Measurements from ENCODE around the gene BHLHE41. TPM values are rescaled to one million over a fixed set of nuclear protein-coding genes. Genes with fewer than 3 reads are reported as not detected.
A peak's percentile ranks its signal among the peaks of the same experiment; 100 is the strongest.

BHLHE41 gene
- total RNA-seq, 3 donors from 2014 or later: 0.05 to 0.28 TPM; not detected in 1

- Mint-ChIP-seq H3K4me1 (ENCODE audit: low read depth) (peaks cover 29% of the 10 kb centered on the region), H3K27me3 (ENCODE audit: low read depth) (peaks cover 82% of the 10 kb centered on the region), H3K36me3 (ENCODE audit: insufficient read depth) (no peaks in the 10 kb centered on the region), H3K4me3 (peak overlapping the region; percentile 76), H3K9me3 (no peaks in the 10 kb centered on the region)
- DNase-seq: peak; percentile 11
- ATAC-seq: peak; percentile 29 to 49
Measured at GRCh38 chr12:26125400-26126339, 833 bp upstream of the BHLHE41 start.

- no peaks in the 10 kb centered on the region for H3K36me3 Mint-ChIP-seq (ENCODE audit: insufficient read depth)
- H3K4me1 Mint-ChIP-seq (ENCODE audit: low read depth): peaks cover 29% of the 10 kb centered on the region
- DNase-seq (no peak), ATAC-seq (no peak)
- H3K27me3 Mint-ChIP-seq (ENCODE audit: low read depth): peaks cover 77% of the 10 kb centered on the region
- H3K9me3 Mint-ChIP-seq: no peaks in the 10 kb centered on the region
- H3K4me3 Mint-ChIP-seq: peak overlapping the region; percentile 80
Measured at GRCh38 chr12:26123482-26123980, 1.3 kb downstream of the BHLHE41 start.

- Mint-ChIP-seq H3K9me3 (no peaks in the 10 kb centered on the region), H3K4me3 (peak overlapping the region; percentile 80), H3K36me3 (ENCODE audit: insufficient read depth) (no peaks in the 10 kb centered on the region), H3K27me3 (ENCODE audit: low read depth) (peaks cover 75% of the 10 kb centered on the region), H3K4me1 (ENCODE audit: low read depth) (peaks cover 29% of the 10 kb centered on the region)
- peak; percentile 13 to 32 for ATAC-seq
- DNase-seq: peak; percentile 15
Measured at GRCh38 chr12:26122681-26123481, 2.0 kb downstream of the BHLHE41 start.

- ATAC-seq (peak; percentile 55 to 58), DNase-seq (peak; percentile 10)
- peak overlapping the region; percentile 61 for H3K4me3 Mint-ChIP-seq
- peaks cover 29% of the 10 kb centered on the region for H3K4me1 Mint-ChIP-seq (ENCODE audit: low read depth)
- H3K36me3 Mint-ChIP-seq (ENCODE audit: insufficient read depth): no peaks in the 10 kb centered on the region
- H3K9me3 Mint-ChIP-seq: no peaks in the 10 kb centered on the region
- peaks cover 68% of the 10 kb centered on the region for H3K27me3 Mint-ChIP-seq (ENCODE audit: low read depth)
Measured at GRCh38 chr12:26122061-26122680, 2.7 kb downstream of the BHLHE41 start.

- Mint-ChIP-seq H3K27me3 (ENCODE audit: low read depth) (peaks cover 65% of the 10 kb centered on the region), H3K4me3 (peak overlapping the region; percentile 61), H3K36me3 (ENCODE audit: insufficient read depth) (no peaks in the 10 kb centered on the region), H3K9me3 (no peaks in the 10 kb centered on the region), H3K4me1 (ENCODE audit: low read depth) (peaks cover 29% of the 10 kb centered on the region)
- ATAC-seq (no peak), DNase-seq (no peak)
Measured at GRCh38 chr12:26121323-26122060, 3.3 kb downstream of the BHLHE41 start.

GRCh38 chr12:26120561-26121274 lies 4.1 kb downstream of the BHLHE41 start:
- Mint-ChIP-seq H3K36me3 (ENCODE audit: insufficient read depth) (no peaks in the 10 kb centered on the region), H3K4me3 (no peak overlapping the region), H3K4me1 (ENCODE audit: low read depth) (peaks cover 29% of the 10 kb centered on the region), H3K9me3 (no peaks in the 10 kb centered on the region), H3K27me3 (ENCODE audit: low read depth) (peaks cover 63% of the 10 kb centered on the region)
- no peak for DNase-seq
- no peak for ATAC-seq

GRCh38 chr12:26119391-26119989 lies 5.3 kb downstream of the BHLHE41 start:
- Mint-ChIP-seq H3K36me3 (ENCODE audit: insufficient read depth) (no peaks in the 10 kb centered on the region), H3K9me3 (no peaks in the 10 kb centered on the region), H3K4me1 (ENCODE audit: low read depth) (peaks cover 19% of the 10 kb centered on the region), H3K27me3 (ENCODE audit: low read depth) (peaks cover 58% of the 10 kb centered on the region), H3K4me3 (no peak overlapping the region)
- ATAC-seq: no peak
- no peak for DNase-seq

- ATAC-seq (no peak), DNase-seq (no peak)
- Mint-ChIP-seq H3K9me3 (no peaks in the 10 kb centered on the region), H3K27me3 (ENCODE audit: low read depth) (peaks cover 49% of the 10 kb centered on the region), H3K4me1 (ENCODE audit: low read depth) (peaks cover 15% of the 10 kb centered on the region), H3K4me3 (no peak overlapping the region), H3K36me3 (ENCODE audit: insufficient read depth) (no peaks in the 10 kb centered on the region)
Measured at GRCh38 chr12:26118308-26118707, 6.5 kb downstream of the BHLHE41 start.

- H3K4me1 Mint-ChIP-seq (ENCODE audit: low read depth): peaks cover 12% of the 10 kb centered on the region
- DNase-seq (no peak), ATAC-seq (no peak)
- H3K9me3 Mint-ChIP-seq: no peaks in the 10 kb centered on the region
- H3K27me3 Mint-ChIP-seq (ENCODE audit: low read depth): peaks cover 55% of the 10 kb centered on the region
- H3K4me3 Mint-ChIP-seq: no peak overlapping the region
- H3K36me3 Mint-ChIP-seq (ENCODE audit: insufficient read depth): no peaks in the 10 kb centered on the region
Measured at GRCh38 chr12:26116829-26117715, 7.8 kb downstream of the BHLHE41 start.

GRCh38 chr12:26114720-26115401 lies 10.0 kb downstream of the BHLHE41 start:
- Mint-ChIP-seq H3K36me3 (ENCODE audit: insufficient read depth) (no peaks in the 10 kb centered on the region), H3K4me3 (peak overlapping the region; percentile 59), H3K4me1 (ENCODE audit: low read depth) (peaks cover 6% of the 10 kb centered on the region), H3K9me3 (no peaks in the 10 kb centered on the region), H3K27me3 (ENCODE audit: low read depth) (peaks cover 51% of the 10 kb centered on the region)
- no peak for DNase-seq
- ATAC-seq: no peak

GRCh38 chr12:26113853-26114719 lies 10.8 kb downstream of the BHLHE41 start:
- Mint-ChIP-seq H3K36me3 (ENCODE audit: insufficient read depth) (no peaks in the 10 kb centered on the region), H3K4me3 (peak overlapping the region; percentile 72), H3K4me1 (ENCODE audit: low read depth) (peaks cover 6% of the 10 kb centered on the region), H3K27me3 (ENCODE audit: low read depth) (peaks cover 47% of the 10 kb centered on the region), H3K9me3 (no peaks in the 10 kb centered on the region)
- ATAC-seq: peak; percentile 87 to 89
- peak; percentile 72 for DNase-seq
